Measurements from ENCODE around the gene RYR2. TPM values are rescaled to one million over a fixed set of nuclear protein-coding genes. Genes with fewer than 3 reads are reported as not detected.
"Not testable (repeated sequence)": the region's sequence is repeated elsewhere in the genome, so short reads cannot be mapped to it uniquely, and the experiment has no call there.

RYR2 gene
- total RNA-seq, 1 experiment from 2014 or later, result 2.8 TPM

- Histone ChIP-seq H3K4me3 (ENCODE audit: low read depth, low read length, poor library complexity, severe bottlenecking) (no peak overlapping the region), H3K36me3 (ENCODE audit: insufficient read depth, low read length, poor library complexity, severe bottlenecking) (no peaks in the 10 kb centered on the region), H3K4me1 (ENCODE audit: insufficient read depth, low read length, poor library complexity, severe bottlenecking) (no peaks in the 10 kb centered on the region), H3K27ac (ENCODE audit: low read depth, low read length, poor library complexity, severe bottlenecking) (no peak overlapping the region), H3K9me3 (ENCODE audit: low read depth, low read length, poor library complexity, severe bottlenecking) (no peaks in the 10 kb centered on the region), H3K27me3 (replicated peaks; ENCODE audit: insufficient read depth, low read depth, low read length, poor library complexity) (no peaks in the 10 kb centered on the region)
- no peak for DNase-seq (ENCODE audit: low spot score)
- POLR2A ChIA-PET (ENCODE audit: low non-redundant PET), result no interaction called here
- BruUV-seq (replicated peaks), result no TSS peak
- CTCF ChIA-PET, result no interaction called here
- TF ChIP-seq EZH2 (IDR thresholded peaks at IDR 0.05; ENCODE audit: borderline replicate concordance, low read depth, low read length, poor library complexity, severe bottlenecking) (no peak), CTCF (conservative IDR thresholded peaks at IDR 0.05; ENCODE audit: low read depth, low read length) (no peak)
- intact Hi-C loops (cut with micrococcal nuclease; ENCODE audit: unreplicated experiment), result no loop called here
These were observed 797.0 kb downstream of the RYR2 start for GRCh38 chr1:237838904-237839534.

- Histone ChIP-seq H3K4me3 (ENCODE audit: low read depth, low read length, poor library complexity, severe bottlenecking) (no peak overlapping the region), H3K9me3 (ENCODE audit: low read depth, low read length, poor library complexity, severe bottlenecking) (no peaks in the 10 kb centered on the region), H3K4me1 (ENCODE audit: insufficient read depth, low read length, poor library complexity, severe bottlenecking) (no peaks in the 10 kb centered on the region), H3K27me3 (replicated peaks; ENCODE audit: insufficient read depth, low read depth, low read length, poor library complexity) (no peaks in the 10 kb centered on the region), H3K36me3 (ENCODE audit: insufficient read depth, low read length, poor library complexity, severe bottlenecking) (no peaks in the 10 kb centered on the region), H3K27ac (ENCODE audit: low read depth, low read length, poor library complexity, severe bottlenecking) (no peak overlapping the region)
- DNase-seq (ENCODE audit: low spot score), result no peak
- TF ChIP-seq EZH2 (IDR thresholded peaks at IDR 0.05; ENCODE audit: borderline replicate concordance, low read depth, low read length, poor library complexity, severe bottlenecking) (no peak), CTCF (conservative IDR thresholded peaks at IDR 0.05; ENCODE audit: low read depth, low read length) (no peak)
- BruUV-seq (replicated peaks), result no TSS peak
- intact Hi-C loops (cut with micrococcal nuclease; ENCODE audit: unreplicated experiment), result no loop called here
- ChIA-PET CTCF (no interaction called here), POLR2A (ENCODE audit: low non-redundant PET) (no interaction called here)
These were observed 799.5 kb downstream of the RYR2 start for GRCh38 chr1:237841485-237841884.

- DNase-seq (ENCODE audit: low spot score); intact Hi-C loops (cut with micrococcal nuclease; ENCODE audit: unreplicated experiment); H3K27me3 ChIP-seq (replicated peaks; ENCODE audit: insufficient read depth, low read depth, low read length, poor library complexity); POLR2A ChIA-PET (ENCODE audit: low non-redundant PET); H3K9me3 ChIP-seq (ENCODE audit: low read depth, low read length, poor library complexity, severe bottlenecking); BruUV-seq (replicated peaks); H3K4me3 ChIP-seq (ENCODE audit: low read depth, low read length, poor library complexity, severe bottlenecking); CTCF ChIA-PET; H3K27ac ChIP-seq (ENCODE audit: low read depth, low read length, poor library complexity, severe bottlenecking); H3K36me3 ChIP-seq (ENCODE audit: insufficient read depth, low read length, poor library complexity, severe bottlenecking); H3K4me1 ChIP-seq (ENCODE audit: insufficient read depth, low read length, poor library complexity, severe bottlenecking): not testable (repeated sequence)
These were observed 801.5 kb downstream of the RYR2 start for GRCh38 chr1:237843516-237843915.

Data from A673 (cell line).